Stomach (tissue), 9 donors: Measurements from ENCODE around the gene NMBR. TPM values are rescaled to one million over a fixed set of nuclear protein-coding genes. Genes with fewer than 3 reads are reported as not detected.

Source experiments
- DNase-seq, 2 donors: peaks; one replicate each; pipeline versions ENCODE4 v3.0.0 to v3.0.0-alpha.2; 2013 to 2019
- H3K27ac ChIP-seq, 5 donors: fragments of 200-600 bp in 4 of 5; sonication (generic) in 4 of 5; one replicate each; pipeline ENCODE4 v1.5.1; 2013 to 2019; ENCODE audit warnings: mild to moderate bottlenecking in 1 of 5, moderate library complexity in 1 of 5
- H3K27me3 ChIP-seq, 3 donors: fragments of 200-600 bp; sonication (generic); one replicate each; pipeline ENCODE4 v1.5.1; 2017 to 2019; ENCODE audit warnings: mixed run types in 1 of 3
- H3K36me3 ChIP-seq, 4 donors: fragments of 200-600 bp; sonication (generic); 1 replicate in 3 of 4; 2 replicates in 1 of 4; pipeline ENCODE4 v1.5.1; 2016 to 2019
- H3K4me1 ChIP-seq, 4 donors: fragments of 200-600 bp; sonication (generic); one replicate each; pipeline ENCODE4 v1.5.1; 2016 to 2019
- H3K4me3 ChIP-seq, 4 donors: fragments of 200-600 bp; sonication (generic) in 3 of 4; one replicate each; pipeline ENCODE4 v1.5.1; 2016 to 2019; ENCODE audit warnings: mild to moderate bottlenecking in 1 of 4
- H3K9me3 ChIP-seq, 4 donors: fragments of 200-600 bp; sonication (generic); one replicate each; pipeline ENCODE4 v1.5.1; 2016 to 2019
- EP300 ChIP-seq: sonication (generic); formaldehyde crosslinking; IDR thresholded peaks from one replicate; pipeline ENCODE4 v1.6.1; 2017; ENCODE audit warnings: antibody characterized with exemption
- POLR2A ChIP-seq, 4 donors: fragments of 450-650 bp; IDR thresholded peaks; one replicate each; pipeline ENCODE4 v1.6.1; 2016; ENCODE audit warnings: antibody characterized with exemption in 4 of 4, control low read depth in 2 of 4, mild to moderate bottlenecking in 1 of 4, moderate library complexity in 1 of 4
- POLR2AphosphoS5 ChIP-seq, 3 donors: sonication (generic); formaldehyde crosslinking; IDR thresholded peaks; one replicate each; pipeline ENCODE4 v1.6.1; 2016; ENCODE audit warnings: antibody characterized with exemption in 3 of 3
- WGBS, 5 donors: extraction: QIAGEN DNeasy Blood & Tissue Kit in 3 of 5; methylation state at CpG; one replicate each; pipeline versions ENCODE4 v1.1.5 to v1.1.7; 2013 to 2018; 5-methylcytosine and 5-hydroxymethylcytosine counted together
- intact Hi-C: fragments of 100-400 bp; cut with DNase I; formaldehyde crosslinking; loops from one replicate; pipeline ENCODE4 v1.15.1; 2023; ENCODE audit warnings: low total_unique reads
- polyA plus RNA-seq, 3 donors: library from polyadenylated mRNA; stranded (reverse); fragments of 200-250 nt; gene quantifications; one replicate each; pipeline ENCODE4 v1.2.3, GENCODE V29; 2013
- total RNA-seq, 5 donors: library from RNA; depleted of rRNA; stranded (reverse); fragments of >200 nt; gene quantifications; one replicate each; pipeline versions ENCODE4 v1.1.0 to v1.2.3, GENCODE V29; 2014 to 2016
- TF ChIP-seq, protein P1 (sequence below), 7 experiments: fragments of 450-650 bp in 4 of 7; fragments of 200-600 bp in 3 of 7; sonication (generic) in 3 of 7; IDR thresholded peaks; one replicate each; pipeline ENCODE4 v1.5.1; 2016 to 2019; ENCODE audit warnings: antibody characterized with exemption in 7 of 7, control low read depth in 2 of 7, mild to moderate bottlenecking in 1 of 7
- donor health status: healthy with polysubstance abuse.
- donor health status: Bipolar disorder and iron deficiency.
- donor health status: healthy.

NMBR gene
- total and polyA plus RNA-seq, 8 donors = 0.73 TPM; not detected in 7

DNA sequence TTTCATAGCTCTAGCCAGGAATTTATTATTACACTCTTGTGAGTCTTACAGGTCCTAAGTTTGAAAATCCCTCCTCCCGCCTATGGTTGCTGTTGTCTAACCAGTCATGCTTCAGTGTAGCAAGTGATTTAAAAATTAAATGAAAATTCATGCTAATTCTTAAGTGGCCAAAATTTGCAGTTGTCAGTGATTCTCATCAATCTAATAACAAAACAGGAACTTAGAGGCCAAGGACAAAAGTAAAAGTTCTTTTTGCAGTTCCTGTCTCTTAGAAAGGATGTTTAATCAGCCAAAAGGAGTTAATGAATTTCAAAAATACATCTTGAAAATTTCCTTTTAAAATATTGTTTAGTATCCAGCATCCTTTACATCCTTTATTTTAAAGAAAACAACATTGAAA is 36.4 kb upstream of the NMBR start:
- intact Hi-C loops = no loop called here

DNA sequence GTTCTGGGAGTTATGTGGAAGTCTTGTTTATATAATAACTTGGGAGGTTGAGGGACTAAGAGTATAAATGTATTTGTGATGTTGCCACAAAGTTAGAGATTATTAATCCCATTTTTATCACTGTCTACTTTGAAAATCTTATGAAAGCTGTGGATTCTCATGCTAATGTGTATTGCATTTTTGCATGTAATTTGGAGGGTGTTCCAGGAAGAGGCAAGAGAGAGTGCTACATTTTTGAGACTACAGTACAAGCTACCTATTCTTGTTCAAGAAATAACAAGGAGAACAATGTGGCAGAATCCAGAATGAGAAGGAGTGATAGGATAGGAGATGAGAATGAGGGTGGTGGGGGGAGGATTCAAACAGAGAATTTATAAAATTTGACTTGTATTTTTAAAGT is 35.1 kb upstream of the NMBR start:
- Histone ChIP-seq H3K4me3 (no peak overlapping the region), H3K9me3 (peaks cover 0 to 14% (median 5%) of the 10 kb centered on the region in 4 donors), H3K27me3 (no peaks in the 10 kb centered on the region), H3K27ac (no peak overlapping the region), H3K36me3 (peaks cover 4 to 35% (median 23%) of the 10 kb centered on the region in 4 donors), H3K4me1 (no peaks in the 10 kb centered on the region)
- no peak for DNase-seq
- intact Hi-C loops = no loop called here
- TF ChIP-seq POLR2A (IDR thresholded peaks at IDR 0.05) (no peak), EP300 (no peak), POLR2AphosphoS5 (IDR thresholded peaks at IDR 0.05) (no peak)
- TF ChIP-seq, protein P1, sequence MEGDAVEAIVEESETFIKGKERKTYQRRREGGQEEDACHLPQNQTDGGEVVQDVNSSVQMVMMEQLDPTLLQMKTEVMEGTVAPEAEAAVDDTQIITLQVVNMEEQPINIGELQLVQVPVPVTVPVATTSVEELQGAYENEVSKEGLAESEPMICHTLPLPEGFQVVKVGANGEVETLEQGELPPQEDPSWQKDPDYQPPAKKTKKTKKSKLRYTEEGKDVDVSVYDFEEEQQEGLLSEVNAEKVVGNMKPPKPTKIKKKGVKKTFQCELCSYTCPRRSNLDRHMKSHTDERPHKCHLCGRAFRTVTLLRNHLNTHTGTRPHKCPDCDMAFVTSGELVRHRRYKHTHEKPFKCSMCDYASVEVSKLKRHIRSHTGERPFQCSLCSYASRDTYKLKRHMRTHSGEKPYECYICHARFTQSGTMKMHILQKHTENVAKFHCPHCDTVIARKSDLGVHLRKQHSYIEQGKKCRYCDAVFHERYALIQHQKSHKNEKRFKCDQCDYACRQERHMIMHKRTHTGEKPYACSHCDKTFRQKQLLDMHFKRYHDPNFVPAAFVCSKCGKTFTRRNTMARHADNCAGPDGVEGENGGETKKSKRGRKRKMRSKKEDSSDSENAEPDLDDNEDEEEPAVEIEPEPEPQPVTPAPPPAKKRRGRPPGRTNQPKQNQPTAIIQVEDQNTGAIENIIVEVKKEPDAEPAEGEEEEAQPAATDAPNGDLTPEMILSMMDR (IDR thresholded peaks at IDR 0.05) = no peak

More for the DNA sequence above, 36.4 kb upstream of the NMBR start:
- Histone ChIP-seq H3K9me3 (peaks cover 0 to 3% (median under 1%) of the 10 kb centered on the region in 4 donors), H3K27ac (no peak overlapping the region), H3K4me3 (no peak overlapping the region), H3K36me3 (peaks cover 0 to 22% (median 10%) of the 10 kb centered on the region in 4 donors), H3K27me3 (no peaks in the 10 kb centered on the region), H3K4me1 (no peaks in the 10 kb centered on the region)
- no peak for DNase-seq
- no peak for TF ChIP-seq POLR2A (IDR thresholded peaks at IDR 0.05)
- no peak for TF ChIP-seq POLR2AphosphoS5 (IDR thresholded peaks at IDR 0.05)
- TF ChIP-seq EP300 = no peak
- TF ChIP-seq, protein P1 (IDR thresholded peaks at IDR 0.05) = no peak
- 92 to 99% (median 95%) methylated on average over 1 of the region's 1 CpG for WGBS, 5 donors

DNA sequence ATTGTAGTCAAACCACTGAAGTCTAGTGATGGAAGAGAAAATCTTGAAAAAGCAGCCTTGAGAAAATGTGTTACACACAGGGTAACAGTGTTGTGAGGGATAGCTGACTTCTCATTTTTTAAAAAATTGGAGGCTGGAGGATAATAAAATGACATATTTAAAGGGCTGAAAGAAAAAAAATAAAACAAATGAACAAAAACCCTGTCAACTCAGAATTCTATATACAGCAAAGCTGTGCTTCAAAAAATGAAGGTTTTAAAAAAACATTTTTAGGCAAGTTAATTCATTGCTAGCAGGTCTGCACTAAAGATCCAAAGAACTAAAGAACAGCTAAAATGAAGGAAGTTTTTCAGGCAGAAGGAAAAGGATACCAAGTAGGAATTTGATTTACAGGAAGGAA is 31.2 kb upstream of the NMBR start:
- Histone ChIP-seq H3K4me1 (no peaks in the 10 kb centered on the region), H3K36me3 (peaks cover 13 to 61% (median 56%) of the 10 kb centered on the region in 4 donors), H3K27me3 (no peaks in the 10 kb centered on the region), H3K9me3 (peaks cover 0 to 14% (median 5%) of the 10 kb centered on the region in 4 donors), H3K4me3 (no peak overlapping the region), H3K27ac (no peak overlapping the region)
- no peak for DNase-seq
- TF ChIP-seq, protein P1 (IDR thresholded peaks at IDR 0.05) = no peak
- TF ChIP-seq POLR2AphosphoS5 (IDR thresholded peaks at IDR 0.05) (no peak), POLR2A (IDR thresholded peaks at IDR 0.05) (no peak), EP300 (no peak)
- intact Hi-C loops = no loop called here

DNA sequence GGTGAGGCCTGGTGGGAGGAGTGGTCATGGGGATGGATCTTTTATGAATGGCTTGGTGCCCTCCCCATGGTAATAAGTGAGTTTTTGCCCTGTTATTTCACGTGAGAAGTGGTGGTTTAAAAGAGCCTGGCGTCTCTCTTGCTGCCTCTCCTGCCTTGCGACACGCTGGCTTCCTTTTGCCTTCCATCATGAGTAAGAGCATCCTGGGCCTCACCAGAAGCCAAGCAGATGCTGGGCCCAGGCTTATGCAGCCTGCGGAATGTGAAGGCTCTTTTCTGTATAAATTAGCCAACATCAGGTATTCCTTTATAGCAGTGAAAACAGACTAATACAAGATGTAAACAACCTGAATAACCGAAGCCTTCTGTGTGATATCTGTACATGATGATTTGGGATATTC is 27.8 kb upstream of the NMBR start:
- peaks cover 23 to 90% (median 84%) of the 10 kb centered on the region in 4 donors for H3K36me3 ChIP-seq
- 82 to 98% (median 92%) methylated on average over 6 of the region's 6 CpGs for WGBS, 5 donors
- H3K4me1 ChIP-seq = no peaks in the 10 kb centered on the region
- no peak overlapping the region for H3K27ac ChIP-seq
- TF ChIP-seq EP300 = no peak
- no peak for TF ChIP-seq POLR2A (IDR thresholded peaks at IDR 0.05)
- no peak for TF ChIP-seq POLR2AphosphoS5 (IDR thresholded peaks at IDR 0.05)
- TF ChIP-seq, protein P1 (IDR thresholded peaks at IDR 0.05) = no peak
- DNase-seq = no peak
- intact Hi-C loops = no loop called here
- no peaks in the 10 kb centered on the region for H3K27me3 ChIP-seq
- H3K9me3 ChIP-seq = peaks cover 0 to 14% (median 5%) of the 10 kb centered on the region in 4 donors
- no peak overlapping the region for H3K4me3 ChIP-seq
